SK-N-SH (cell line): ENCODE results near the gene TAMALIN. TPM values are rescaled to one million over a fixed set of nuclear protein-coding genes. Genes with fewer than 3 reads are reported as not detected.

Source experiments
- CTCF ChIA-PET: fragments of 300-600, 350-600 bp; formaldehyde crosslinking; extraction: SDS; loops from one replicate; lab custom pipeline; 2021; lab: Yijun Ruan, JAX
- POLR2A ChIA-PET: fragments of 350-600 bp; sonication (Branson Sonifier 250); formaldehyde crosslinking; extraction: SDS; loops from one replicate; lab custom pipeline; 2020; ENCODE audit warnings: antibody characterized with exemption, inconsistent platforms; lab: Yijun Ruan, JAX
- DNase-seq: peaks from one replicate; pipeline ENCODE4 v3.0.0; 2012
- H2AFZ ChIP-seq: fragments of 200-600 bp; sonication (generic); 2 replicates; pipeline ENCODE4 v1.8.1; 2016; ENCODE audit warnings: antibody characterized with exemption, mild to moderate bottlenecking, low read depth
- H3F3A ChIP-seq: fragments of 200-600 bp; sonication (generic); replicated peaks from 2 replicates; pipeline ENCODE3; 2016; ENCODE audit warnings: antibody characterized with exemption, mild to moderate bottlenecking; ENCODE audit not compliant: insufficient read depth
- H3K27ac ChIP-seq, 2 experiments: fragments of 200-500 bp in 1 of 2; fragments of 200-600 bp in 1 of 2; sonication (Bioruptor generic) in 1 of 2; sonication (generic), shearing (Covaris generic) in 1 of 2; 2 replicates each; pipeline versions ENCODE4 v1.5.1 to v1.6.1; 2014 to 2016; ENCODE audit warnings: low read depth in 2 of 2, inconsistent platforms in 1 of 2, low read length in 1 of 2, mild to moderate bottlenecking in 1 of 2, mixed read lengths in 1 of 2
- H3K27me3 ChIP-seq: fragments of 200-600 bp; sonication (generic), shearing (Covaris generic); 2 replicates; pipeline ENCODE4 v1.6.1; 2016; ENCODE audit warnings: mixed run types; ENCODE audit not compliant: insufficient read depth
- H3K36me3 ChIP-seq, 2 experiments: fragments of 200-500 bp in 1 of 2; fragments of 200-600 bp in 1 of 2; sonication (Bioruptor generic) in 1 of 2; sonication (generic) in 1 of 2; replicated peaks in 1 of 2; 2 replicates each; pipeline versions ENCODE3 to v1.5.1; 2014 to 2016; ENCODE audit warnings: low read length in 1 of 2, mild to moderate bottlenecking in 1 of 2; ENCODE audit not compliant: insufficient read depth in 2 of 2, control insufficient read depth in 1 of 2
- H3K4me1 ChIP-seq, 2 experiments: fragments of 200-500 bp in 1 of 2; fragments of 200-600 bp in 1 of 2; sonication (Bioruptor generic) in 1 of 2; sonication (generic), shearing (Covaris generic) in 1 of 2; 2 replicates each; pipeline versions ENCODE4 v1.5.1 to v1.6.1; 2014 to 2016; ENCODE audit warnings: low read depth in 1 of 2, low read length in 1 of 2, mixed run types in 1 of 2; ENCODE audit not compliant: insufficient read depth in 2 of 2, control insufficient read depth in 1 of 2
- H3K4me2 ChIP-seq: fragments of 200-600 bp; sonication (generic), shearing (Covaris generic); 2 replicates; pipeline ENCODE4 v1.6.1; 2017; ENCODE audit warnings: mixed run types
- H3K4me3 ChIP-seq, 2 experiments: fragments of 200-500 bp in 1 of 2; fragments of 200-600 bp in 1 of 2; sonication (Bioruptor generic) in 1 of 2; sonication (generic), shearing (Covaris generic) in 1 of 2; 2 replicates each; pipeline versions ENCODE4 v1.5.1 to v1.8.1; 2014 to 2016; ENCODE audit warnings: low read depth in 2 of 2, inconsistent platforms in 1 of 2, low read length in 1 of 2, mild to moderate bottlenecking in 1 of 2, mixed read lengths in 1 of 2, moderate library complexity in 1 of 2
- H3K79me2 ChIP-seq: fragments of 200-600 bp; sonication (generic); 2 replicates; pipeline ENCODE4 v1.8.1; 2017; ENCODE audit warnings: mild to moderate bottlenecking; ENCODE audit not compliant: insufficient read depth
- H3K9ac ChIP-seq: fragments of 200-600 bp; sonication (generic); 2 replicates; pipeline ENCODE4 v1.6.1; 2017; ENCODE audit warnings: mixed run types
- H3K9me2 ChIP-seq: fragments of 200-600 bp; sonication (generic); 2 replicates; pipeline ENCODE4 v1.6.1; 2017; ENCODE audit warnings: mixed run types
- H3K9me3 ChIP-seq: fragments of 200-600 bp; sonication (generic); 2 replicates; pipeline ENCODE4 v1.6.1; 2017; ENCODE audit warnings: mixed run types, mild to moderate bottlenecking, moderate library complexity
- H4K20me1 ChIP-seq: fragments of 200-600 bp; sonication (generic); 2 replicates; pipeline ENCODE4 v1.6.1; 2017; ENCODE audit warnings: mild to moderate bottlenecking, mixed run types; ENCODE audit not compliant: insufficient read depth
- ELF1 ChIP-seq: IDR thresholded peaks from 2 replicates; pipeline ENCODE4 v1.4.0; 2012
- EP300 ChIP-seq, 2 experiments: IDR thresholded peaks; 2 replicates each; pipeline versions ENCODE4 v1.4.0 to v1.6.1; 2012; ENCODE audit warnings: borderline replicate concordance in 1 of 2, low read depth in 1 of 2, low read length in 1 of 2
- FOXJ3 ChIP-seq: sonication (generic); formaldehyde crosslinking; IDR thresholded peaks from 2 replicates; pipeline ENCODE4 v1.5.1; 2020; ENCODE audit warnings: mild to moderate bottlenecking, missing genetic modification reagents
- GATA2 ChIP-seq: sonication (generic); formaldehyde crosslinking; IDR thresholded peaks from 2 replicates; pipeline ENCODE4 v1.5.0; 2020; ENCODE audit warnings: mild to moderate bottlenecking, missing genetic modification reagents
- MEF2A ChIP-seq: IDR thresholded peaks from 2 replicates; pipeline ENCODE4 v1.4.0; 2012; ENCODE audit warnings: low read depth, borderline replicate concordance
- MXI1 ChIP-seq: IDR thresholded peaks from 2 replicates; pipeline ENCODE4 v1.6.1; 2012; ENCODE audit warnings: mild to moderate bottlenecking, low read depth, low read length, improper control_type of control experiment
- RAD21 ChIP-seq: IDR thresholded peaks from 2 replicates; pipeline ENCODE4 v1.6.1; 2012; ENCODE audit warnings: mild to moderate bottlenecking, low read length
- RFX5 ChIP-seq: IDR thresholded peaks from 2 replicates; pipeline ENCODE4 v1.6.1; 2012; ENCODE audit warnings: mild to moderate bottlenecking, improper control_type of control experiment, low read length
- SIN3A ChIP-seq: IDR thresholded peaks from 2 replicates; pipeline ENCODE4 v1.6.1; 2012; ENCODE audit warnings: low read depth, mild to moderate bottlenecking, low read length, moderate library complexity, borderline replicate concordance
- SMC3 ChIP-seq: IDR thresholded peaks from 2 replicates; pipeline ENCODE4 v1.6.1; 2012; ENCODE audit warnings: low read depth, low read length, improper control_type of control experiment
- TAF1 ChIP-seq: IDR thresholded peaks from 2 replicates; pipeline ENCODE4 v1.6.1; 2012; ENCODE audit warnings: low read depth, mild to moderate bottlenecking, low read length, moderate library complexity, borderline replicate concordance
- TEAD4 ChIP-seq: IDR thresholded peaks from 2 replicates; pipeline ENCODE4 v1.4.0; 2012; ENCODE audit warnings: mild to moderate bottlenecking, borderline replicate concordance; ENCODE audit not compliant: insufficient read depth
- YY1 ChIP-seq: IDR thresholded peaks from 2 replicates; pipeline ENCODE4 v1.4.0; 2012; ENCODE audit warnings: low read depth, mild to moderate bottlenecking
- WGBS: methylation state at CpG from one replicate; pipeline ENCODE4 v1.1.6; 2017; ENCODE audit warnings: low lambda C conversion rate; 5-methylcytosine and 5-hydroxymethylcytosine counted together
- polyA plus RNA-seq, 3 experiments: library from polyadenylated mRNA; depleted of rRNA; stranded (reverse); fragments of >200 nt; gene quantifications; 2 replicates each; pipeline ENCODE4 v1.2.3, GENCODE V29; 2012
- TF ChIP-seq, protein P1 (sequence below): fragments of 150-350 bp; IDR thresholded peaks from 2 replicates; pipeline ENCODE4 v1.6.1; 2017; ENCODE audit warnings: antibody characterized with exemption, low read length, low read depth, borderline replicate concordance
- TF ChIP-seq, protein P2 (sequence below): IDR thresholded peaks from 2 replicates; pipeline ENCODE4 v1.6.1; 2012; ENCODE audit warnings: mild to moderate bottlenecking, low read depth, low read length, moderate library complexity
- TF ChIP-seq, protein P3 (sequence below): fragments of 200-600 bp; sonication (generic); IDR thresholded peaks from 2 replicates; pipeline ENCODE4 v1.6.1; 2017; ENCODE audit warnings: antibody characterized with exemption, mild to moderate bottlenecking, moderate library complexity
- TF ChIP-seq, protein P4 (sequence below): IDR thresholded peaks from 2 replicates; pipeline ENCODE4 v1.4.0; 2012; ENCODE audit warnings: low read depth

TAMALIN gene
- polyA plus RNA-seq, 1 of the 3 experiments (the other 2 are of a cell fraction): 2.4 TPM

DNA sequence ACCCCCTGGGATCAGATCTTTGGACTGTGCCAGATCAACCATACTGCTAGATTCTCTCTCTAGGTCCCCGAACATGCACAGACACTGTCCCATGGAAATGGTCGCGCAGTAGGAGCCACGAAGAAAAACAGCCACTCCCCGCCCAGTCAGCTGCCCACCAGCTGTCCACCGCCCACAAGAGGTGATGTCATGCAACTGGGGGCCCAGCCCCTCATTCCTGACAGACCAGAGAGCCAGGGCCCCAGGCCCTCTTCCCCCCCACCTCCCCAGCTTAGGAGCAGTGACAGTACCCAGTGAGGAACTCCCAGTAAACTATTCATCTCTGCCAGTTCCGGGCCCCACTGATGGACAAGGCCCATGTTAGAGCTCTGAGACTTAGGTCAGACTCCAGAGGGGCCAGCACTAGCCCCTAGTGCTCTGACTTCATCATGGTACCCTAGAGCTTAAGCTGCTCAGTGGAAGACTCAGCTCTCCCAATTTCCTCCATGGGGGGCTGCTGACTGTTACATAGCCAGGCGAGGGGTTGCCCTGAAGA lies 3.7 kb upstream of the TAMALIN start:
- ChIA-PET CTCF (interaction anchor here (0.7 to 13.1 kb wide), 17 partner anchors 11 to 130 kb away, joined by 3 to 526 read pairs (median 5); partner anchors contain the start of gene ANKRD33), POLR2A (interaction anchor here (0.6 to 1.5 kb wide), 5 partner anchors 17 to 1934 kb away, joined by 3 to 6 read pairs (median 3); no protein-coding TSS in a partner anchor)
- H3K27me3 ChIP-seq: no peaks in the 10 kb centered on the region
- no peak overlapping the region for H3K4me3 ChIP-seq
- no peaks in the 10 kb centered on the region for H3K9me3 ChIP-seq
- H3K4me1 ChIP-seq: peaks cover 0 to 13% of the 10 kb centered on the region in 2 experiments; a peak in 1 of 4 replicates
- H2AFZ ChIP-seq: no peak overlapping the region
- WGBS: 83% methylated on average over 5 of the region's 8 CpGs
- peaks cover 0 to 2% of the 10 kb centered on the region in 2 experiments for H3K36me3 ChIP-seq
- no peak overlapping the region for H3K27ac ChIP-seq
- no peaks in the 10 kb centered on the region for H3K79me2 ChIP-seq
- peaks cover 5% of the 10 kb centered on the region for H3F3A ChIP-seq
- TF ChIP-seq, protein P1, sequence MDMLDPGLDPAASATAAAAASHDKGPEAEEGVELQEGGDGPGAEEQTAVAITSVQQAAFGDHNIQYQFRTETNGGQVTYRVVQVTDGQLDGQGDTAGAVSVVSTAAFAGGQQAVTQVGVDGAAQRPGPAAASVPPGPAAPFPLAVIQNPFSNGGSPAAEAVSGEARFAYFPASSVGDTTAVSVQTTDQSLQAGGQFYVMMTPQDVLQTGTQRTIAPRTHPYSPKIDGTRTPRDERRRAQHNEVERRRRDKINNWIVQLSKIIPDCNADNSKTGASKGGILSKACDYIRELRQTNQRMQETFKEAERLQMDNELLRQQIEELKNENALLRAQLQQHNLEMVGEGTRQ: no peak
- TF ChIP-seq ELF1 (no peak), TEAD4 (no peak), TAF1 (no peak), SMC3 (no peak), MXI1 (no peak), RAD21 (no peak), YY1 (no peak), EP300 (IDR thresholded peaks at IDR 0.05; ENCODE audit: borderline replicate concordance in 1 of 2, low read depth in 1 of 2, low read length in 1 of 2) (no peak), SIN3A (no peak), FOXJ3 (CRISPR knock-in tag) (no peak), GATA2 (CRISPR knock-in tag) (no peak), RFX5 (no peak), MEF2A (no peak)
- TF ChIP-seq, protein P2, sequence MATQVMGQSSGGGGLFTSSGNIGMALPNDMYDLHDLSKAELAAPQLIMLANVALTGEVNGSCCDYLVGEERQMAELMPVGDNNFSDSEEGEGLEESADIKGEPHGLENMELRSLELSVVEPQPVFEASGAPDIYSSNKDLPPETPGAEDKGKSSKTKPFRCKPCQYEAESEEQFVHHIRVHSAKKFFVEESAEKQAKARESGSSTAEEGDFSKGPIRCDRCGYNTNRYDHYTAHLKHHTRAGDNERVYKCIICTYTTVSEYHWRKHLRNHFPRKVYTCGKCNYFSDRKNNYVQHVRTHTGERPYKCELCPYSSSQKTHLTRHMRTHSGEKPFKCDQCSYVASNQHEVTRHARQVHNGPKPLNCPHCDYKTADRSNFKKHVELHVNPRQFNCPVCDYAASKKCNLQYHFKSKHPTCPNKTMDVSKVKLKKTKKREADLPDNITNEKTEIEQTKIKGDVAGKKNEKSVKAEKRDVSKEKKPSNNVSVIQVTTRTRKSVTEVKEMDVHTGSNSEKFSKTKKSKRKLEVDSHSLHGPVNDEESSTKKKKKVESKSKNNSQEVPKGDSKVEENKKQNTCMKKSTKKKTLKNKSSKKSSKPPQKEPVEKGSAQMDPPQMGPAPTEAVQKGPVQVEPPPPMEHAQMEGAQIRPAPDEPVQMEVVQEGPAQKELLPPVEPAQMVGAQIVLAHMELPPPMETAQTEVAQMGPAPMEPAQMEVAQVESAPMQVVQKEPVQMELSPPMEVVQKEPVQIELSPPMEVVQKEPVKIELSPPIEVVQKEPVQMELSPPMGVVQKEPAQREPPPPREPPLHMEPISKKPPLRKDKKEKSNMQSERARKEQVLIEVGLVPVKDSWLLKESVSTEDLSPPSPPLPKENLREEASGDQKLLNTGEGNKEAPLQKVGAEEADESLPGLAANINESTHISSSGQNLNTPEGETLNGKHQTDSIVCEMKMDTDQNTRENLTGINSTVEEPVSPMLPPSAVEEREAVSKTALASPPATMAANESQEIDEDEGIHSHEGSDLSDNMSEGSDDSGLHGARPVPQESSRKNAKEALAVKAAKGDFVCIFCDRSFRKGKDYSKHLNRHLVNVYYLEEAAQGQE: no peak
- TF ChIP-seq, protein P3, sequence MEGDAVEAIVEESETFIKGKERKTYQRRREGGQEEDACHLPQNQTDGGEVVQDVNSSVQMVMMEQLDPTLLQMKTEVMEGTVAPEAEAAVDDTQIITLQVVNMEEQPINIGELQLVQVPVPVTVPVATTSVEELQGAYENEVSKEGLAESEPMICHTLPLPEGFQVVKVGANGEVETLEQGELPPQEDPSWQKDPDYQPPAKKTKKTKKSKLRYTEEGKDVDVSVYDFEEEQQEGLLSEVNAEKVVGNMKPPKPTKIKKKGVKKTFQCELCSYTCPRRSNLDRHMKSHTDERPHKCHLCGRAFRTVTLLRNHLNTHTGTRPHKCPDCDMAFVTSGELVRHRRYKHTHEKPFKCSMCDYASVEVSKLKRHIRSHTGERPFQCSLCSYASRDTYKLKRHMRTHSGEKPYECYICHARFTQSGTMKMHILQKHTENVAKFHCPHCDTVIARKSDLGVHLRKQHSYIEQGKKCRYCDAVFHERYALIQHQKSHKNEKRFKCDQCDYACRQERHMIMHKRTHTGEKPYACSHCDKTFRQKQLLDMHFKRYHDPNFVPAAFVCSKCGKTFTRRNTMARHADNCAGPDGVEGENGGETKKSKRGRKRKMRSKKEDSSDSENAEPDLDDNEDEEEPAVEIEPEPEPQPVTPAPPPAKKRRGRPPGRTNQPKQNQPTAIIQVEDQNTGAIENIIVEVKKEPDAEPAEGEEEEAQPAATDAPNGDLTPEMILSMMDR: no peak
- TF ChIP-seq, protein P4, sequence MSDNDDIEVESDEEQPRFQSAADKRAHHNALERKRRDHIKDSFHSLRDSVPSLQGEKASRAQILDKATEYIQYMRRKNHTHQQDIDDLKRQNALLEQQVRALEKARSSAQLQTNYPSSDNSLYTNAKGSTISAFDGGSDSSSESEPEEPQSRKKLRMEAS: no peak
- H3K4me2 ChIP-seq: no peak overlapping the region
- H3K9ac ChIP-seq: no peak overlapping the region
- no peaks in the 10 kb centered on the region for H3K9me2 ChIP-seq
- no peak for DNase-seq
- H4K20me1 ChIP-seq: no peaks in the 10 kb centered on the region
